Coronary artery (tissue), 2 donors: ENCODE data around the gene COQ7.

Experiments
- DNase-seq: peaks from one replicate; pipeline ENCODE4 v3.0.0-alpha.2; 2017; ENCODE audit warnings: low spot score
- H3K27ac ChIP-seq, 2 donors: fragments of 200-600 bp; sonication (generic); one replicate each; pipeline ENCODE4 v1.5.1; 2016 to 2019
- H3K4me3 ChIP-seq: fragments of 200-600 bp; sonication (generic); 2 replicates; pipeline ENCODE4 v1.5.1; 2016; ENCODE audit warnings: mild to moderate bottlenecking, moderate library complexity
- TF ChIP-seq, protein P1 (sequence below): fragments of 200-600 bp; sonication (generic); IDR thresholded peaks from one replicate; pipeline ENCODE4 v1.5.1; 2019; ENCODE audit warnings: antibody characterized with exemption

COQ7 gene

DNA sequence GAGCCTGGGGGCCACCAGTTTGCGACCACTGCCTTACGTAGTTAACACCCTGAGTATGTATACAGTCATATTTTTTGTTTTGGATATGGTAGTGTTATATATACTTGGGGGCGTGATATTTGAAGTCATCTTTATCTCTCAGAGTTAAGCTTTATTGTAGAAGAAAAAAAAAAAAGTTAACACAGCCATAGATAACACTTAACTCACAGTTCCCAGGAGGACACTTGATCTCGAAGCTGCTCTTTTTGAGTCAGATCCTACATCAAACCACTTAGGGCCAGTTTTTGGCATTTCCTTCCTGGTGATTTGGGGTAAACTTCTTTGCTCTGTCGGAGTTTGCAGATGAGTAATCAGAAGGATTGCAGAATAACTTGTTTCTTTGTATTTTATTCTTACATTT is 52.1 kb downstream of the COQ7 start:
- DNase-seq = no peak
- Histone ChIP-seq H3K4me3 (peak overlapping the region; percentile 60), H3K27ac (peak overlapping the region; percentile 83 to 84)
- TF ChIP-seq, protein P1, sequence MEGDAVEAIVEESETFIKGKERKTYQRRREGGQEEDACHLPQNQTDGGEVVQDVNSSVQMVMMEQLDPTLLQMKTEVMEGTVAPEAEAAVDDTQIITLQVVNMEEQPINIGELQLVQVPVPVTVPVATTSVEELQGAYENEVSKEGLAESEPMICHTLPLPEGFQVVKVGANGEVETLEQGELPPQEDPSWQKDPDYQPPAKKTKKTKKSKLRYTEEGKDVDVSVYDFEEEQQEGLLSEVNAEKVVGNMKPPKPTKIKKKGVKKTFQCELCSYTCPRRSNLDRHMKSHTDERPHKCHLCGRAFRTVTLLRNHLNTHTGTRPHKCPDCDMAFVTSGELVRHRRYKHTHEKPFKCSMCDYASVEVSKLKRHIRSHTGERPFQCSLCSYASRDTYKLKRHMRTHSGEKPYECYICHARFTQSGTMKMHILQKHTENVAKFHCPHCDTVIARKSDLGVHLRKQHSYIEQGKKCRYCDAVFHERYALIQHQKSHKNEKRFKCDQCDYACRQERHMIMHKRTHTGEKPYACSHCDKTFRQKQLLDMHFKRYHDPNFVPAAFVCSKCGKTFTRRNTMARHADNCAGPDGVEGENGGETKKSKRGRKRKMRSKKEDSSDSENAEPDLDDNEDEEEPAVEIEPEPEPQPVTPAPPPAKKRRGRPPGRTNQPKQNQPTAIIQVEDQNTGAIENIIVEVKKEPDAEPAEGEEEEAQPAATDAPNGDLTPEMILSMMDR = no peak

DNA sequence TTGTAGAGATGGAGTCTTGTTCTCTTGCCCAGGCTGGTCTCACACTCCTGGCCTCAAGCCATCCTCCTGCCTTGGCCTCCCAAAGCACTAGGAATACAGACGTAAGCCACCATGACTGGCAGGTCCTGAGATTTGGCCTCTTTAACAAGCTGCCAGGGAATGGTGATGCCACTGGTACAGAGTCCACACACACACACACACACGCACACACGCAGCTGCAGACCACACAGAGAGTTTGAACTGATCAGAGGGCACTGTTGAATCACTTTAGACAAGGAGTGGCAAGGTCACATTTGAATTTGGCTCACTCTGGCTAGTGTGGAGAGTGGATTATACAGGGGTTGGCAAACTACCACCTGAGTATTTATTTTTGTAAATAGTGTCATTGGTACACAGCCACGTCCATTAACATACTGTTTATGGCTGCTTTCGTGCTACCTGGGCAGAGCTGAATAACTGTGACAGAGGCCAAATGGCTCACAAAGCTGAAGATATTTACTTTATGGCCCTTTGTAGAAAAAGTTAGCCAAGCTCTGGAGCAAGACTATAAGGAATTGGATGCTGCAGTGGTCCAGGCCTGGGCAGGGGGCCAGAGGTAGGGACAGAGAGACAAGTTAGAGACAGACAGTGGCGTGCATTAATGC is 56.2 kb downstream of the COQ7 start:
- H3K27ac ChIP-seq = no peak overlapping the region
- H3K4me3 ChIP-seq = no peak overlapping the region
- no peak for DNase-seq
- TF ChIP-seq, protein P1 = no peak

DNA sequence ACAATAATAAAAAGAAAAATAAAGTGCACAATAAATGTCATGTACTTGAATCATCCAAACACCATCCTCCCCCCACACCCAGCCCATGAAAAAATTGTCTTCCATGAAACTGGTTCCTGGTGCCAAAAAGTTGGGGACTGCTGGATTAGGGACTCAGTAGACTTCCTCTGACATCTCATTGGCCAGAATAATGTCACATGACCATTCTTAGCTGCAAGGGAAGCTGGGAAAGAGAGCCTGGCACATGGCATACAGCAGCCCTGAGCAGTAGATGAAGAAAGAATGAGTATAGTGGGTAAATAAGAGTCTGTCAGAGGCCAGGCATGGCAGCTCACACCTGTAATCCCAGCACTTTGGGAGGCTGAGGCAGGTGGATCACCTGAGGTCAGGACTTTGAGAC is 58.9 kb downstream of the COQ7 start:
- TF ChIP-seq, protein P1 = no peak
- no peak overlapping the region for H3K27ac ChIP-seq
- H3K4me3 ChIP-seq = no peak overlapping the region
- no peak for DNase-seq

DNA sequence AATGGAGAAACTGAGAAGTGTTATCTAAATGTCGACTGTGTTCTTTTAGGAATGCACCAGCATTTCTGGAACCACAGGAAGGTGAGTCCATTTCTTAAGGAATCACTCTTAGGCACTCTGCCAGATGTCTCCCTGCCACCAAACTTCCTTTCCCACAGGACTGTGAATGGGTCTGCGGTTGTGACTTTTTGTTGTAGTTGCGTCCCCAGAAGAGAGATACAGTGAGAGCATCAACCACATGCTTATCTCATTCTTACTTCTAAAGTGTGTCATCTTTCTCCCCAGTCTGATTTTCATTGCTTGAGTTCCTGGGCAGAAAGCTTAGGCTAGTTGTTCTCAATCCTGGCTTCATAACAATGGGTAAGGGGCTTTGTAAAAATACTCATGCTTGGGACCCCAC is 59.8 kb downstream of the COQ7 start:
- Histone ChIP-seq H3K27ac (no peak overlapping the region), H3K4me3 (no peak overlapping the region)
- DNase-seq = no peak
- TF ChIP-seq, protein P1 = no peak

DNA sequence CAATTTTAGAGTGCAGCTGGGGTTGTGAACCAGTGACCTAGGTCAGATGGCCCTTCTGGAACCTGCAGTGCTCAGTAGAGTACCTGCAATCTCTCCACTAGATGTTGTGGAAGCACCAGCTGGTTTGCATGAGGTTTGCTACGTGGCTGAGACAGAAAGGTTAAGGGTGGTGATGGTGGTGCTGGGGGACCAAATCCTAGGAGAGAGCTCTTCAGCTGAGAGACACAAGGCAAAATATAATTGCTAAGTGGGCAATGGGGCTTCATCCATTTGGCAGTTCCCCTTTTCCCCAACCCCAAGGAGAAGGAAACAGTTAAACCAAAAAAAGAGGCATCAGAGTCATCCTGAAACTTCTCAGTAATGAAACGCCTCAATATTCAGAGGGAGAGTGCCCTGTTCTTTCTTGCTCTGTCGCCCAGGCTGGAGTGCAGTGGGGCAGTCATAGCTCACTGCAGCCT is 60.3 kb downstream of the COQ7 start:
- no peak for DNase-seq
- H3K27ac ChIP-seq = no peak overlapping the region
- H3K4me3 ChIP-seq = no peak overlapping the region
- TF ChIP-seq, protein P1 = no peak

DNA sequence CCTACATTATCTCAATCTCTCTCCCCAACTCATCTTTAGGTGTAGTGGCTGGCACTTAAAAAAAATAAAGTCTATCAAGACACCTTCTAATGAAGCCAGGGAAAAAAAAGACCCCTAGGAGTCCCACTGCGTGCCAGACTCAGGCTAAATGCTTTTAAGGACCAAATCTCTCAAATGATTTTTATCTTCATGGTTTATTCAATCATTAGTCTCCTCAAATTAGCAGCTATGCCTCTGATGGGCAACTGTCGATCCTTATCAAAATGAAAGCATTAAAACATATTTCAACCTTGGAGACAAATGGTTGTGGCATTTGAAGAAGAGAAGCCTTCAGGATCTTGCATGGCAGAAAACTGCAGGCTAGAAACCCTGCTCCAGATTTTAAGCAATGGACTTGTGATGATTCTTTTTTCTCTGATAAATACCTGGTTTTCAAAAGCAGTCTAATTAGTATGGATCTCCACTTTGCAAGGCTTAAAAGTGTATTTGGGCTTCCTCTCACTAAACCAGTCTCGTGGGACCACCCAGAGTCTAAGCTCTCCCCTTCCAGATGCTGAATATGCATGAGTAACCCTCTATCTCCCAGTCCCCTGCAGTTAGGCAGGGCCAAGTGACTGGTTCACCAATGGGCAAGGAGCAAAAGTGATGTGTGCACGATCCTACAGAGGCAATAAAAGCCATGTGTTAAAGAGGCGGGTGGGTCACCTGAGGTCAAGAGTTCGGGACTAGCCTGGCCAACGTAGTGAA is 61.2 kb downstream of the COQ7 start:
- Histone ChIP-seq H3K27ac (no peak overlapping the region), H3K4me3 (no peak overlapping the region)
- TF ChIP-seq, protein P1 = no peak
- no peak for DNase-seq
